Stimulated activated CD4-positive, alpha-beta T cell treated with anti-CD3 and anti-CD28 coated beads, Interleukin-4, amount 100 ng/mL, for 1 hour (primary cell): ENCODE measurements around the gene ABHD3.
"Not testable (repeated sequence)": the region's sequence is repeated elsewhere in the genome, so short reads cannot be mapped to it uniquely, and the experiment has no call there.

Experiments used
- DNase-seq: peaks from one replicate; pipeline ENCODE4 v3.0.0-alpha.2; 2020

The ABHD3 gene

GRCh38 chr18:21703241-21703820 is 1.2 kb downstream of the ABHD3 start:
- peak; percentile 18 for DNase-seq

- no peak for DNase-seq
Measured at GRCh38 chr18:21702602-21703001, 2.0 kb downstream of the ABHD3 start.

GRCh38 chr18:21701621-21702020 is 3.0 kb downstream of the ABHD3 start:
- DNase-seq = no peak

- no peak for DNase-seq
Measured at GRCh38 chr18:21700528-21701075, 4.0 kb downstream of the ABHD3 start.

GRCh38 chr18:21693322-21693721 is 11.3 kb downstream of the ABHD3 start:
- no peak for DNase-seq

- no peak for DNase-seq
Measured at GRCh38 chr18:21689736-21690135, 14.8 kb downstream of the ABHD3 start.

GRCh38 chr18:21686282-21687105 is 18.1 kb downstream of the ABHD3 start:
- DNase-seq = no peak

GRCh38 chr18:21685556-21685981 is 19.0 kb downstream of the ABHD3 start:
- DNase-seq = not testable (repeated sequence)

GRCh38 chr18:21684731-21685130 is 19.8 kb downstream of the ABHD3 start:
- no peak for DNase-seq

- DNase-seq = no peak
Measured at GRCh38 chr18:21682371-21683051, 22.1 kb downstream of the ABHD3 start.

GRCh38 chr18:21680161-21680560 is 24.4 kb downstream of the ABHD3 start:
- DNase-seq = no peak

- no peak for DNase-seq
Measured at GRCh38 chr18:21678859-21679258, 25.7 kb downstream of the ABHD3 start.

- DNase-seq = not testable (repeated sequence)
Measured at GRCh38 chr18:21675354-21675753, 29.2 kb downstream of the ABHD3 start.

- no peak for DNase-seq
Measured at GRCh38 chr18:21672521-21673267, 31.9 kb downstream of the ABHD3 start.

GRCh38 chr18:21669736-21670285 is 34.8 kb downstream of the ABHD3 start:
- no peak for DNase-seq

- no peak for DNase-seq
Measured at GRCh38 chr18:21664069-21664468, 40.5 kb downstream of the ABHD3 start.

GRCh38 chr18:21663578-21663977 is 41.0 kb downstream of the ABHD3 start:
- no peak for DNase-seq

GRCh38 chr18:21662581-21662980 is 42.0 kb downstream of the ABHD3 start:
- DNase-seq = no peak

- no peak for DNase-seq
Measured at GRCh38 chr18:21660078-21660477, 44.5 kb downstream of the ABHD3 start.

GRCh38 chr18:21656402-21656801 is 48.2 kb downstream of the ABHD3 start:
- no peak for DNase-seq

GRCh38 chr18:21653361-21653760 is 51.2 kb downstream of the ABHD3 start:
- no peak for DNase-seq

- no peak for DNase-seq
Measured at GRCh38 chr18:21652073-21652472, 52.5 kb downstream of the ABHD3 start.

GRCh38 chr18:21650311-21650710 is 54.3 kb downstream of the ABHD3 start:
- DNase-seq = no peak
